Liver (tissue), 9 donors: Measurements from ENCODE around the gene PNRC1. TPM values are rescaled to one million over a fixed set of nuclear protein-coding genes. Genes with fewer than 3 reads are reported as not detected.
"Not testable (repeated sequence)": the region's sequence is repeated elsewhere in the genome, so short reads cannot be mapped to it uniquely, and the experiment has no call there.

Experiments
- DNase-seq: peaks from one replicate; pipeline ENCODE4 v3.0.0-alpha.2; 2017; ENCODE audit warnings: low spot score
- H3K27ac ChIP-seq, 2 donors: one replicate each; pipeline ENCODE4 v1.7.0; 2013; ENCODE audit warnings: inconsistent platforms in 2 of 2, low read length in 2 of 2, control low read depth in 1 of 2, low read depth in 1 of 2, mild to moderate bottlenecking in 1 of 2
- H3K27me3 ChIP-seq, 4 donors: one replicate each; pipeline versions ENCODE4 v1.6.1 to v1.7.0; 2013; ENCODE audit warnings: low read length in 3 of 4, inconsistent platforms in 1 of 4, mild to moderate bottlenecking in 1 of 4, moderate library complexity in 1 of 4; ENCODE audit not compliant: control insufficient read depth in 4 of 4, insufficient read depth in 4 of 4
- H3K36me3 ChIP-seq, 4 donors: one replicate each; pipeline versions ENCODE4 v1.6.1 to v1.7.0; 2013; ENCODE audit warnings: low read length in 3 of 4, mild to moderate bottlenecking in 3 of 4, low read depth in 1 of 4, moderate library complexity in 1 of 4; ENCODE audit not compliant: control insufficient read depth in 4 of 4, insufficient read depth in 3 of 4
- H3K4me1 ChIP-seq, 4 donors: one replicate each; pipeline versions ENCODE4 v1.6.1 to v1.7.0; 2013; ENCODE audit warnings: low read length in 3 of 4, mild to moderate bottlenecking in 3 of 4, moderate library complexity in 1 of 4; ENCODE audit not compliant: control insufficient read depth in 4 of 4, insufficient read depth in 4 of 4
- H3K4me3 ChIP-seq, 3 donors: one replicate each; pipeline versions ENCODE4 v1.6.1 to v1.7.0; 2013; ENCODE audit warnings: low read length in 3 of 3, control low read depth in 1 of 3, low read depth in 1 of 3, mild to moderate bottlenecking in 1 of 3
- H3K9ac ChIP-seq, 2 donors: one replicate each; pipeline ENCODE4 v1.7.0; 2013; ENCODE audit warnings: low read length in 2 of 2, mild to moderate bottlenecking in 2 of 2, moderate library complexity in 2 of 2, control low read depth in 1 of 2, low read depth in 1 of 2
- H3K9me3 ChIP-seq, 4 donors: one replicate each; pipeline versions ENCODE4 v1.6.1 to v1.7.0; 2013; ENCODE audit warnings: low read length in 3 of 4; ENCODE audit not compliant: control insufficient read depth in 4 of 4
- ATF3 ChIP-seq: IDR thresholded peaks from 2 replicates; pipeline ENCODE4 v1.6.1; 2016; ENCODE audit warnings: antibody characterized with exemption
- CTCF ChIP-seq: fragments of 150-350 bp; IDR thresholded peaks from 2 replicates; pipeline ENCODE4 v1.5.1; 2017; ENCODE audit warnings: improper control_type of control experiment, low read depth, low read length; ENCODE audit not compliant: missing input control
- FOXA1 ChIP-seq: IDR thresholded peaks from 2 replicates; pipeline ENCODE4 v1.6.1; 2016; ENCODE audit warnings: antibody characterized with exemption
- FOXA2 ChIP-seq: IDR thresholded peaks from 2 replicates; pipeline ENCODE4 v1.6.1; 2016; ENCODE audit warnings: antibody characterized with exemption
- GABPA ChIP-seq, 2 donors: IDR thresholded peaks in 1 of 2; conservative IDR thresholded peaks in 1 of 2; 2 replicates each; pipeline ENCODE4 v1.6.1; 2016; ENCODE audit warnings: antibody characterized with exemption in 2 of 2, mild to moderate bottlenecking in 1 of 2, moderate library complexity in 1 of 2
- HNF4A ChIP-seq, 2 donors: conservative IDR thresholded peaks; 2 replicates each; pipeline ENCODE4 v1.6.1; 2016; ENCODE audit warnings: antibody characterized with exemption in 2 of 2, mild to moderate bottlenecking in 2 of 2
- HNF4G ChIP-seq: IDR thresholded peaks from 2 replicates; pipeline ENCODE4 v1.6.1; 2016; ENCODE audit warnings: antibody characterized with exemption
- JUND ChIP-seq, 2 donors: IDR thresholded peaks; 2 replicates each; pipeline ENCODE4 v1.6.1; 2016; ENCODE audit warnings: antibody characterized with exemption in 2 of 2
- RAD21 ChIP-seq, 2 donors: IDR thresholded peaks; 2 replicates each; pipeline ENCODE4 v1.6.1; 2016; ENCODE audit warnings: antibody characterized with exemption in 2 of 2, mild to moderate bottlenecking in 2 of 2
- RXRA ChIP-seq, 2 donors: IDR thresholded peaks; 2 replicates each; pipeline ENCODE4 v1.6.1; 2017 to 2018; ENCODE audit warnings: antibody characterized with exemption in 2 of 2, mild to moderate bottlenecking in 1 of 2
- SP1 ChIP-seq: IDR thresholded peaks from 2 replicates; pipeline ENCODE4 v1.6.1; 2018; ENCODE audit warnings: antibody characterized with exemption, mild to moderate bottlenecking
- TAF1 ChIP-seq: conservative IDR thresholded peaks from 2 replicates; pipeline ENCODE4 v1.6.1; 2016; ENCODE audit warnings: antibody characterized with exemption, mild to moderate bottlenecking
- YY1 ChIP-seq: IDR thresholded peaks from 2 replicates; pipeline ENCODE4 v1.6.1; 2016; ENCODE audit warnings: antibody characterized with exemption, mild to moderate bottlenecking
- ZBTB33 ChIP-seq: IDR thresholded peaks from 2 replicates; pipeline ENCODE4 v1.6.1; 2016; ENCODE audit warnings: antibody characterized with exemption
- WGBS: extraction: QIAGEN DNeasy Blood & Tissue Kit; methylation state at CpG from one replicate; pipeline ENCODE4 v1.1.7; 2013; 5-methylcytosine and 5-hydroxymethylcytosine counted together
- polyA plus RNA-seq, 2 donors: library from polyadenylated mRNA; stranded (reverse) in 1 of 2; unstranded in 1 of 2; fragments of 200-250 nt in 1 of 2; fragments of >200 nt in 1 of 2; fragmentation: Nextera tagmentation in 1 of 2; extraction: Ambion mirVana in 1 of 2; gene quantifications; one replicate each; pipeline versions ENCODE4 v1.2.1 to v1.2.3, GENCODE V29; 2013 to 2015
- total RNA-seq, 2 donors: library from RNA; depleted of rRNA; stranded (reverse); fragments of >200 nt; gene quantifications; one replicate each; pipeline ENCODE4 v1.2.3, GENCODE V29; 2014
- TF ChIP-seq, protein P1 (sequence below): IDR thresholded peaks from 2 replicates; pipeline ENCODE4 v1.6.1; 2016; ENCODE audit warnings: antibody characterized with exemption
- donor health status: healthy.
- donor health status: healthy.
- donor health status: healthy.
- donor health status: healthy.
- donor health status: healthy.

Gene PNRC1
- total and polyA plus RNA-seq, 4 donors, result 27.4 to 71.4 (median 53.6) TPM

DNA sequence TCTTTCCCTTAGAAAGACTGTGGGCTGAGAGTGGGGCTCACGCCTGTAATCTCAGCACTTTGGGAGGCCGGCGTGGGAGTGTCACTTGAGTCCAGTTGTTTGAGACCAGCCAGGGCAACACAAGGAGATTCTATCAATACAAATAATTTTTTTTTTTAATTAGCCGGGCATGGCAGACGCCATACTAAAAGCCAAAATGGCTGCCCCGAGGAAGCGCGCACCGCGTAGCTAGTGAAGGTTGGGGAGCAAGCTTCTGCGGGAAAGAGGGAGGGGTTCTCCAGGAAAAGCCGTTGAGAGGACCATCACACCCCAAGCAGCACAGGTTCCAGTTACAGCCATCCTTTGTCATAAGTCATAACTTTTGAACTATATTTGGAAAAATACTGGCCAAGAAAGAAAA, 21.3 kb upstream of the PNRC1 start:
- Histone ChIP-seq H3K4me3 (no peak overlapping the region), H3K4me1 (no peaks in the 10 kb centered on the region), H3K36me3 (no peaks in the 10 kb centered on the region), H3K27ac (no peak overlapping the region), H3K27me3 (no peaks in the 10 kb centered on the region), H3K9me3 (no peaks in the 10 kb centered on the region), H3K9ac (no peak overlapping the region)
- DNase-seq, result no peak
- no peak for TF ChIP-seq YY1
- no peak for TF ChIP-seq FOXA1
- no peak for TF ChIP-seq CTCF
- no peak for TF ChIP-seq HNF4A (conservative IDR thresholded peaks at IDR 0.05)
- TF ChIP-seq, protein P1, sequence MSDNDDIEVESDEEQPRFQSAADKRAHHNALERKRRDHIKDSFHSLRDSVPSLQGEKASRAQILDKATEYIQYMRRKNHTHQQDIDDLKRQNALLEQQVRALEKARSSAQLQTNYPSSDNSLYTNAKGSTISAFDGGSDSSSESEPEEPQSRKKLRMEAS, result no peak
- TF ChIP-seq SP1, result no peak
- no peak for TF ChIP-seq FOXA2
- no peak for TF ChIP-seq TAF1
- TF ChIP-seq JUND (IDR thresholded peaks at IDR 0.05), result no peak
- no peak for TF ChIP-seq ZBTB33
- TF ChIP-seq ATF3, result no peak
- no peak for TF ChIP-seq RAD21 (IDR thresholded peaks at IDR 0.05)
- WGBS, result 95% methylated on average over 12 of the region's 12 CpGs

DNA sequence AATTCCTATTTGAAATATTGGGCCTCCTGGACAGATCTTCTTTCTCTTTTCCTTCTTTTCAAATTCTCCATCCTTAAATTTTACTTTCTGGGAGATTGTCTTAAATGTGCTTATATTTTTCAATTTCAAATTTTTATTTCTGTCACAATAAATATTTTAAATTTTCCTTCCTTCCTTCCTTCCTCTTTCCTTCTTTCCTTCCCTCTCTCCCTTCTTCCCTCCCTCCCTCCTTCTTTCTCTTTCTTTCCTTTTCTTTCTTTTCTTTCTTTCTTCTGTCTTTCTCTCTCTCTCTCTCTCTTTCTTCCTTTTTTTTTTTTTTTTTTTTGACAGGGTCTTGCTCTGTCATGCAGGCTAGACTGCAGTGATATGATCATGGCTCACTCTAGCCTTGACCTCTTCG, 16.7 kb upstream of the PNRC1 start:
- Histone ChIP-seq H3K27ac (no peak overlapping the region), H3K4me1 (peaks cover 4 to 11% (median 10%) of the 10 kb centered on the region in 4 donors), H3K9me3 (no peaks in the 10 kb centered on the region), H3K36me3 (no peaks in the 10 kb centered on the region), H3K9ac (no peak overlapping the region), H3K4me3 (no peak overlapping the region), H3K27me3 (no peaks in the 10 kb centered on the region)
- no peak for DNase-seq
- 99% methylated on average over 1 of the region's 1 CpG for WGBS
- TF ChIP-seq HNF4G, result no peak
- no peak for TF ChIP-seq GABPA (IDR thresholded peaks at IDR 0.05 in 1 of 2, conservative IDR thresholded peaks at IDR 0.05 in 1 of 2)
- no peak for TF ChIP-seq ATF3
- no peak for TF ChIP-seq RXRA (IDR thresholded peaks at IDR 0.05)
- no peak for TF ChIP-seq YY1
- TF ChIP-seq SP1, result no peak

DNA sequence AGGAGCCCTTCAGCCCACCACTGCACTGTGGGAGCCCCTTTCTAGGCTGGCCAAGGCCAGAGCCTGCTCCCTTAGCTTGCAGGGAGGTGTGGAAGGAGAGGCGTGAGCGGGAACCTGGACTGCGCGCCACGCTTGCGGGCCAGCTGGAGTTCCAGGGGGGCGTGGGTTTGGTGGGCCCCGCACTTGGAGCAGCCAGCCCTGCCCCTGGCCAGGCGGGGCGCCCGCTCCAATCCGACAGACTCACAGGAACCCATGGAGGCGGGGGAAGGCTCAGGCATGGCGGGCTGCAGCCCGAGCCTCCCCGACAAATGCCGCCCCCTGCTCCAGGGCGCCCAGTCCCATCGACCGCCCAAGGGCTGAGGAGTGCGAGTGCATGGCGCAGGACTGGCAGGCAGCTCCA, 15.6 kb upstream of the PNRC1 start:
- DNase-seq, H3K9me3 ChIP-seq, H3K36me3 ChIP-seq, H3K27ac ChIP-seq, H3K9ac ChIP-seq, H3K27me3 ChIP-seq, H3K4me3 ChIP-seq: not testable (repeated sequence)
- peaks cover 4 to 11% (median 10%) of the 10 kb centered on the region in 4 donors for H3K4me1 ChIP-seq
- 94% methylated on average over 22 of the region's 22 CpGs for WGBS

- H3K27me3 ChIP-seq, H3K36me3 ChIP-seq, DNase-seq, H3K9ac ChIP-seq, H3K27ac ChIP-seq, H3K9me3 ChIP-seq, H3K4me3 ChIP-seq: not testable (repeated sequence)
- WGBS, result 95% methylated on average over 9 of the region's 9 CpGs
- H3K4me1 ChIP-seq, result peaks cover 10 to 17% (median 14%) of the 10 kb centered on the region in 4 donors
Observed at GRCh38 chr6:89066121-89066520, 14.4 kb upstream of the PNRC1 start.
